HepG2 (cell line): ENCODE results near the gene PPP1CA. TPM values are rescaled to one million over a fixed set of nuclear protein-coding genes. Genes with fewer than 3 reads are reported as not detected.

ENCODE experiments used
- ATF1 ChIP-seq: IDR thresholded peaks from 2 replicates; pipeline ENCODE4 v1.6.1; 2016; ENCODE audit warnings: mild to moderate bottlenecking, control low read depth
- CEBPZ ChIP-seq: IDR thresholded peaks from 2 replicates; pipeline ENCODE4 v1.6.1; 2012; ENCODE audit warnings: low read length, improper control_type of control experiment
- E2F1 ChIP-seq: sonication (generic); formaldehyde crosslinking; IDR thresholded peaks from 2 replicates; pipeline ENCODE4 v1.5.0; 2020; ENCODE audit warnings: missing genetic modification reagents
- HINFP ChIP-seq: sonication (generic); formaldehyde crosslinking; IDR thresholded peaks from 2 replicates; pipeline ENCODE4 v1.4.0; 2020; ENCODE audit warnings: low read depth, mild to moderate bottlenecking, missing genetic modification reagents
- JUN ChIP-seq: sonication (generic); formaldehyde crosslinking; IDR thresholded peaks from 2 replicates; pipeline ENCODE4 v1.4.0; 2020; ENCODE audit warnings: mild to moderate bottlenecking, missing genetic modification reagents
- MZF1 ChIP-seq: sonication (generic); formaldehyde crosslinking; IDR thresholded peaks from 2 replicates; pipeline ENCODE4 v1.8.1; 2023; ENCODE audit warnings: mild to moderate bottlenecking, missing genetic modification reagents, borderline replicate concordance
- PRDM15 ChIP-seq: sonication (generic); formaldehyde crosslinking; IDR thresholded peaks from 2 replicates; pipeline ENCODE4 v1.4.0; 2020; ENCODE audit warnings: missing genetic modification reagents
- RBAK ChIP-seq: sonication (generic); formaldehyde crosslinking; IDR thresholded peaks from 2 replicates; pipeline ENCODE4 v1.5.1; 2020; ENCODE audit warnings: mild to moderate bottlenecking, missing genetic modification reagents
- ZBTB34 ChIP-seq: sonication (generic); formaldehyde crosslinking; IDR thresholded peaks from 2 replicates; pipeline ENCODE4 v1.8.0; 2022; ENCODE audit warnings: mild to moderate bottlenecking, missing genetic modification reagents
- ZBTB7A ChIP-seq: sonication (generic); formaldehyde crosslinking; IDR thresholded peaks from 2 replicates; pipeline ENCODE4 v1.8.0; 2022; ENCODE audit warnings: mild to moderate bottlenecking, missing genetic modification reagents
- ZFP1 ChIP-seq: IDR thresholded peaks from 2 replicates; pipeline ENCODE4 v1.6.1; 2016
- ZFYVE20 ChIP-seq: sonication (generic); formaldehyde crosslinking; IDR thresholded peaks from 2 replicates; pipeline ENCODE4 v1.8.0; 2023; ENCODE audit warnings: low read depth, mild to moderate bottlenecking, moderate library complexity, missing genetic modification reagents, borderline replicate concordance
- ZKSCAN1 ChIP-seq: fragments of 150-350 bp; IDR thresholded peaks from 2 replicates; pipeline ENCODE4 v1.6.1; 2014; ENCODE audit warnings: low read length
- ZNF326 ChIP-seq: sonication (generic); formaldehyde crosslinking; IDR thresholded peaks from 2 replicates; pipeline ENCODE4 v1.4.0; 2020; ENCODE audit warnings: missing genetic modification reagents, borderline replicate concordance
- ZNF329 ChIP-seq: sonication (generic); formaldehyde crosslinking; IDR thresholded peaks from 2 replicates; pipeline ENCODE4 v1.9.0; 2021; ENCODE audit warnings: low read depth, mild to moderate bottlenecking, missing genetic modification reagents
- ZNF530 ChIP-seq: sonication (generic); formaldehyde crosslinking; IDR thresholded peaks from 2 replicates; pipeline ENCODE4 v1.5.0; 2020; ENCODE audit warnings: low read depth, mild to moderate bottlenecking, missing genetic modification reagents
- ZNF652 ChIP-seq: IDR thresholded peaks from 2 replicates; pipeline ENCODE4 v1.6.1; 2016; ENCODE audit warnings: low read depth, borderline replicate concordance
- polyA plus RNA-seq, 8 experiments: library from polyadenylated mRNA; depleted of rRNA in 3 of 8; stranded (reverse) in 7 of 8; unstranded in 1 of 8; fragments of >200 nt; fragmentation: Illumina TruSeq in 4 of 8; extraction: Trizol in 4 of 8; gene quantifications; 2 replicates each; pipeline versions ENCODE4 v1.2.1 to v1.2.3, GENCODE V29; 2011 to 2016; ENCODE audit warnings: low read depth in 4 of 8, missing spikeins in 1 of 8, mixed read lengths in 1 of 8; ENCODE audit not compliant: insufficient read depth in 1 of 8
- total RNA-seq, 5 experiments: library from RNA; depleted of rRNA; stranded (reverse); fragments of >200 nt; fragmentation: Illumina TruSeq; extraction: Trizol; gene quantifications; 2 replicates each; pipeline ENCODE4 v1.2.3, GENCODE V29; 2016; ENCODE audit warnings: low read depth in 1 of 5

PPP1CA gene
- total and polyA plus RNA-seq, 2 of the 13 experiments (the other 11 are each of a cell fraction or from before 2014, with no cell fraction given) = 149 to 170 TPM

GRCh38 chr11:67354075-67355022 is 47.3 kb downstream of the PPP1CA start (continued):
- no peak for TF ChIP-seq ZFYVE20 (CRISPR knock-in tag)
- no peak for TF ChIP-seq ZNF329
- TF ChIP-seq CEBPZ = no peak
- TF ChIP-seq E2F1 (CRISPR knock-in tag) = no peak
- TF ChIP-seq JUN (CRISPR knock-in tag) = peak; percentile 91; the same call in 1 of the 2 replicates
- peak; percentile 55; the same call in 1 of the 2 replicates for TF ChIP-seq ZNF652 (CRISPR knock-in tag)
- no peak for TF ChIP-seq ATF1 (CRISPR knock-in tag)
- no peak for TF ChIP-seq ZBTB34 (CRISPR knock-in tag)
- TF ChIP-seq ZKSCAN1 = no peak
- TF ChIP-seq ZNF326 = no peak
- no peak for TF ChIP-seq ZBTB7A (CRISPR knock-in tag)
- no peak; the same call in 1 of the 2 replicates for TF ChIP-seq ZFP1 (CRISPR knock-in tag)
- TF ChIP-seq MZF1 (CRISPR knock-in tag) = 0 out of 2 replicates have a peak, but pooled peaks have one; percentile 55
- no peak for TF ChIP-seq RBAK
- no peak for TF ChIP-seq ZNF530 (CRISPR knock-in tag)
- TF ChIP-seq PRDM15 = 0 out of 2 replicates have a peak, but pooled peaks have one; percentile 41
- TF ChIP-seq HINFP (CRISPR knock-in tag) = no peak
